ENCODE data around the gene ZNF831. TPM values are rescaled to one million over a fixed set of nuclear protein-coding genes. Genes with fewer than 3 reads are reported as not detected.

Gene ZNF831
- total RNA-seq, 3 donors from 2014 or later (not counting 1 experiment from before 2014, with no cell fraction given), result 24.8 to 42.0 (median 40.2) TPM

- Mint-ChIP-seq H3K27ac (no peak overlapping the region), H3K4me3 (no peak overlapping the region), H3K9me3 (no peaks in the 10 kb centered on the region), H3K36me3 (no peaks in the 10 kb centered on the region), H3K4me1 (no peaks in the 10 kb centered on the region), H3K27me3 (ENCODE audit: low read depth in 2 of 2) (peaks cover 0 to 4% of the 10 kb centered on the region in 2 donors)
- intact Hi-C loops (cut with micrococcal nuclease), result no loop called here
- 100% methylated on average over 1 of the region's 1 CpG for WGBS (ENCODE audit: insufficient coverage)
- H3K27ac ChIP-seq (ENCODE audit: low read length), result no peak overlapping the region
- DNase-seq (no peak), ATAC-seq (no peak)
- H3K4me1 ChIP-seq (ENCODE audit: control insufficient read depth, insufficient read depth, low read length), result peaks cover 4% of the 10 kb centered on the region
- TF ChIP-seq CTCF (IDR thresholded peaks at IDR 0.05), result no peak
- no peaks in the 10 kb centered on the region for H3K27me3 ChIP-seq (ENCODE audit: control insufficient read depth, insufficient read depth, low read length)
- H3K4me3 ChIP-seq (ENCODE audit: low read length), result no peak overlapping the region
- H3K9me3 ChIP-seq (ENCODE audit: control insufficient read depth, insufficient read depth, low read length), result no peaks in the 10 kb centered on the region
- no peaks in the 10 kb centered on the region for H3K36me3 ChIP-seq (ENCODE audit: control insufficient read depth, insufficient read depth, low read length)
Observed at GRCh38 chr20:59137532-59137931, 26.1 kb upstream of the ZNF831 start.

GRCh38 chr20:59138114-59138748 lies 25.4 kb upstream of the ZNF831 start:
- WGBS (ENCODE audit: insufficient coverage), result 91% methylated on average over 6 of the region's 6 CpGs
- TF ChIP-seq CTCF (IDR thresholded peaks at IDR 0.05), result no peak
- Mint-ChIP-seq H3K4me3 (no peak overlapping the region), H3K27me3 (ENCODE audit: low read depth in 2 of 2) (peaks cover 0 to 4% of the 10 kb centered on the region in 2 donors), H3K4me1 (no peaks in the 10 kb centered on the region), H3K27ac (no peak overlapping the region), H3K36me3 (no peaks in the 10 kb centered on the region), H3K9me3 (no peaks in the 10 kb centered on the region)
- ATAC-seq (no peak), DNase-seq (no peak)
- intact Hi-C loops (cut with micrococcal nuclease), result no loop called here
- H3K36me3 ChIP-seq (ENCODE audit: control insufficient read depth, insufficient read depth, low read length), result no peaks in the 10 kb centered on the region
- H3K4me3 ChIP-seq (ENCODE audit: low read length), result no peak overlapping the region
- no peaks in the 10 kb centered on the region for H3K9me3 ChIP-seq (ENCODE audit: control insufficient read depth, insufficient read depth, low read length)
- H3K4me1 ChIP-seq (ENCODE audit: control insufficient read depth, insufficient read depth, low read length), result peaks cover 4% of the 10 kb centered on the region
- no peak overlapping the region for H3K27ac ChIP-seq (ENCODE audit: low read length)
- H3K27me3 ChIP-seq (ENCODE audit: control insufficient read depth, insufficient read depth, low read length), result no peaks in the 10 kb centered on the region

- Mint-ChIP-seq H3K4me3 (no peak overlapping the region), H3K9me3 (no peaks in the 10 kb centered on the region), H3K27ac (peak overlapping the region in 1 of 2 donors; percentile 31), H3K4me1 (peaks cover 11 to 12% of the 10 kb centered on the region in 2 donors), H3K27me3 (ENCODE audit: low read depth in 2 of 2) (no peaks in the 10 kb centered on the region), H3K36me3 (no peaks in the 10 kb centered on the region)
- 33% methylated on average over 1 of the region's 1 CpG for WGBS (ENCODE audit: insufficient coverage)
- Histone ChIP-seq H3K36me3 (ENCODE audit: control insufficient read depth, insufficient read depth, low read length) (no peaks in the 10 kb centered on the region), H3K4me1 (ENCODE audit: control insufficient read depth, insufficient read depth, low read length) (peaks cover 15% of the 10 kb centered on the region), H3K4me3 (ENCODE audit: low read length) (no peak overlapping the region), H3K27ac (ENCODE audit: low read length) (no peak overlapping the region), H3K27me3 (ENCODE audit: control insufficient read depth, insufficient read depth, low read length) (no peaks in the 10 kb centered on the region), H3K9me3 (ENCODE audit: control insufficient read depth, insufficient read depth, low read length) (no peaks in the 10 kb centered on the region)
- intact Hi-C loops (cut with micrococcal nuclease), result loop anchor here (5.0 kb wide), 1 partner anchor 42 kb away; no protein-coding TSS in a partner anchor
- DNase-seq (no peak), ATAC-seq (peak; percentile 30 to 70 (median 53))
- no peak for TF ChIP-seq CTCF (IDR thresholded peaks at IDR 0.05)
Observed at GRCh38 chr20:59139998-59140397, 23.6 kb upstream of the ZNF831 start.

Data from natural killer cell (primary cell).